Measurements from ENCODE around the gene PTPRK. TPM values are rescaled to one million over a fixed set of nuclear protein-coding genes. Genes with fewer than 3 reads are reported as not detected.

PTPRK gene
- total RNA-seq, 1 donor from 2014 or later, result 117 TPM

- Histone ChIP-seq H3K27me3 (ENCODE audit: control insufficient read depth, insufficient read depth, low read length) (no peaks in the 10 kb centered on the region), H3K36me3 (ENCODE audit: control insufficient read depth, insufficient read depth, low read length) (no peaks in the 10 kb centered on the region), H3K4me3 (ENCODE audit: low read depth, low read length) (no peak overlapping the region)
- TF ChIP-seq CTCF (IDR thresholded peaks at IDR 0.05; ENCODE audit: insufficient read depth, low read length, poor library complexity, severe bottlenecking), result no peak
- DNase-seq (ENCODE audit: low read depth), result no peak
Observed at GRCh38 chr6:128265706-128266105, 254.7 kb downstream of the PTPRK start.

GRCh38 chr6:128259730-128260685, 260.4 kb downstream of the PTPRK start:
- no peak overlapping the region for H3K4me3 ChIP-seq (ENCODE audit: low read depth, low read length)
- TF ChIP-seq CTCF (IDR thresholded peaks at IDR 0.05; ENCODE audit: insufficient read depth, low read length, poor library complexity, severe bottlenecking), result no peak
- H3K36me3 ChIP-seq (ENCODE audit: control insufficient read depth, insufficient read depth, low read length), result no peaks in the 10 kb centered on the region
- no peak for DNase-seq (ENCODE audit: low read depth)
- H3K27me3 ChIP-seq (ENCODE audit: control insufficient read depth, insufficient read depth, low read length), result no peaks in the 10 kb centered on the region

- no peaks in the 10 kb centered on the region for H3K27me3 ChIP-seq (ENCODE audit: control insufficient read depth, insufficient read depth, low read length)
- no peak for DNase-seq (ENCODE audit: low read depth)
- no peak overlapping the region for H3K4me3 ChIP-seq (ENCODE audit: low read depth, low read length)
- H3K36me3 ChIP-seq (ENCODE audit: control insufficient read depth, insufficient read depth, low read length), result no peaks in the 10 kb centered on the region
- no peak for TF ChIP-seq CTCF (IDR thresholded peaks at IDR 0.05; ENCODE audit: insufficient read depth, low read length, poor library complexity, severe bottlenecking)
Observed at GRCh38 chr6:128259029-128259724, 261.2 kb downstream of the PTPRK start.

GRCh38 chr6:128256095-128256494, 264.3 kb downstream of the PTPRK start:
- TF ChIP-seq CTCF (IDR thresholded peaks at IDR 0.05; ENCODE audit: insufficient read depth, low read length, poor library complexity, severe bottlenecking), result no peak
- Histone ChIP-seq H3K27me3 (ENCODE audit: control insufficient read depth, insufficient read depth, low read length) (no peaks in the 10 kb centered on the region), H3K4me3 (ENCODE audit: low read depth, low read length) (no peak overlapping the region), H3K36me3 (ENCODE audit: control insufficient read depth, insufficient read depth, low read length) (no peaks in the 10 kb centered on the region)
- no peak for DNase-seq (ENCODE audit: low read depth)

- no peaks in the 10 kb centered on the region for H3K36me3 ChIP-seq (ENCODE audit: control insufficient read depth, insufficient read depth, low read length)
- no peak overlapping the region for H3K4me3 ChIP-seq (ENCODE audit: low read depth, low read length)
- H3K27me3 ChIP-seq (ENCODE audit: control insufficient read depth, insufficient read depth, low read length), result no peaks in the 10 kb centered on the region
- no peak for DNase-seq (ENCODE audit: low read depth)
- TF ChIP-seq CTCF (IDR thresholded peaks at IDR 0.05; ENCODE audit: insufficient read depth, low read length, poor library complexity, severe bottlenecking), result no peak
Observed at GRCh38 chr6:128252341-128253176, 267.8 kb downstream of the PTPRK start.
